NOMO-1 treated with DMSO at 0.1 percent for 48 hours (cell line): Measurements from ENCODE around the gene OPTC.
"Not testable (repeated sequence)": the region's sequence is repeated elsewhere in the genome, so short reads cannot be mapped to it uniquely, and the experiment has no call there.

Source experiments
- DNase-seq: peaks from one replicate; lab custom pipeline; 2025; ENCODE audit not compliant: unreplicated experiment; lab: John Stamatoyannopoulos, UW

The OPTC gene

DNA sequence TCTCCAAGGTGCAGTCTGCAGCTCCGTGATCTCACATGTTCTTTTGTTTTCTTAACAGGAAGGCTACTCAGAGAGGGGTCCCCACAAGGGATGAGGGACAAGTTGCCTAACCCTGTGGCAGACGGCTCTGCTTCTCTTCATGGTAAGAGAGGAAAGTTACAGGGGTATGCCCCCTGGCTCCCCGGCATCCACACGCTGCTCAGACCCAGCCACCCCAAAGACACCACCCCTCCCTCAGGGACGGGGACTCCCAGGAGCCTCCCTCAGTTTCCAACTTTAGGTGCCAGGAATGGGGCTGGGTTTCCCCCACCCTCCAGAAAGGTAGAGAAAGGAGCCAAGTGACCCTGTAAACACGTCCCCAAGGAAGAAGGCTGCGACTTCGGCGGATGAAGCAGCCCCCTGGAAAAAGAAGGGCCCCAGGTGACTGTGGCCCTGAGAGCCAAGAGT, 19.7 kb downstream of the OPTC start:
- no peak for DNase-seq

DNA sequence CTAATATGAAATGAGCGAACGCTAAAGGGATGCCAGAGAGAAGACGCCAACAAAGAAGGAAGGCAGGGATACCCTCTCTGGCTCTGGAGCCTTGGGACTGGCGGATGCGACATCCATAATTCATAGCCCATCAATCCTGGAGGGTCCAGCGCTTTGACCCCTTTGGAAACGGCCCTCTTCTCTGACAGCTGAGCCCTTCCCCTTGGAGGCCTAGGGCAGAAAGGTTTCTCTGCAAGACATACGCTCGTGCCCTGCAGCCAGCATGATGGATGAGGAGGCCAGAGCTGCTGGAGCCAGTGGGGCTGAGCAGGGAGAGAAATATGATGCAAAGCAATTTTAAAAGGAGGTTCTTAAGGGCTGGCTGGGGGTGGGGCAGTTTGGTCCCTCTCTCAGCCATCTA, 22.2 kb downstream of the OPTC start:
- DNase-seq: no peak

DNA sequence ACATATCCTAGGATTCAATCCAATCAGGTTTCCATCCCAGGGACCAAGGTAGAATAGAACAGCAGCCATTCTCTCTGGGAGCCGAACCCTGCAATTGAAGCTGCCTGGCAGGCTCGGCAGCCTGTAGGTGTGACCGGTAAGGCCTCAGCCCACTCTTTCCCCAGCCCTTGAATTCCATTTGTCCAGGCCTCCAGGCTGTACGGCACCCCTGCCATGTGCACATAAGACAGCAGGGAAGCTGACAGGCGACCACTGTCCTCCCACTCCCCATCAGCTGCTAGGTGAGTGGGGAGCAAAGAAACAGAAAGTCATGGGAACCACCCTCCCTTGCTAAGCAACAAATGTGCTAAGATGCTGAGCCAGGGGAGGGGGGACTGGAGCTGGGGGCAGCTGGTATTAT, 23.0 kb downstream of the OPTC start:
- no peak for DNase-seq

DNA sequence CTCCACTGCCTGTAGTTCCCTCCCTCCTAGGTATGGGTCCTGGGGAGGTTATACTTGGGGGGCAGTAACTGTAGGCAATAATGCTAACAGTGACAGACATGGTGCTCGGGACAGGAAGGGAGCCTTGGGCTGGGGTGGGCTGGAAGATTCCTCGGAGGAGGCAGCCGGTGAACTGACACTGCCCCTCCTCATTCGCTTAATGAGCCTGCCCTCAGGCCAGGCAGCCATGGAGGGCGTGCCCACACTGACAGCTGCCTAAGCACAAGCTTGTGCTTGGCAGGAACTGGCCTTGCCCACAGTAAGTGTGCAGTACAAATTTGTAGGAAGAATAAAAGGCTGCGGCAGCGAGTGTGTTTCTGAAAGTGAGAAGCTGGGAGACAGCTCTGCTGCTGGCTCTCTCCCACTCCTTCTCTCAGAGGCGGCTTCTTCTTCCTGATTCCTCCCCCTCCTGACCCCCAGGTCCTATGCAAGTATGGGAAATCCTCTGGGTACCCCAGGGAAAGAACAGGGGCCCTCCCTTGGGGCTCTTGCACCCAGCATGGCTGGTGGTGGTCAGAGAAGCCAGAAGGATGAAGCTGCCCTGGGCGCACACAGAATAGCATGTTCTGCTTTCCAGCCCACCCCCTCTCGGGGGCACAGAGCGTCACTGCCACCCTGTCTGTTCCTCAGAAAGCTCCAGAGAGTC, 23.6 kb downstream of the OPTC start:
- no peak for DNase-seq

DNA sequence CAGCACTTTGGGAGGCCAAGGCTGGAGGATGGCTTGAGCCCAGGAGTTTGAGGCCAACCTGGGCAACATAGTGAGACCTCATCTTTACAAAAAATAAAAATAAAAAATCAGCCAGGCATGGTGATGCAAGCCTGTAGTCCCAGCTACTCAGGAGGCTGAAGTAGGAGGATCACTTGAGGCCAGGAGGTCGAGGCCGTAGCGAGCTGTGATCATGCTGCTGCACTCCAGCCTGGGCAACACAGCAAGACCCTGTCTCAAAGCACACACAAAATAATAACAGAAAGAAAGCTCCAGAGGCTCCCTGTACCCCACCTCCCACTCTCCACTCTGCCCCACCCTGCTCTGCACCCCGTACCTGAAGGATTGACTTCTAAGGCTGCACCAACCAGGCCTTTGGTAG, 24.2 kb downstream of the OPTC start:
- not testable (repeated sequence) for DNase-seq

DNA sequence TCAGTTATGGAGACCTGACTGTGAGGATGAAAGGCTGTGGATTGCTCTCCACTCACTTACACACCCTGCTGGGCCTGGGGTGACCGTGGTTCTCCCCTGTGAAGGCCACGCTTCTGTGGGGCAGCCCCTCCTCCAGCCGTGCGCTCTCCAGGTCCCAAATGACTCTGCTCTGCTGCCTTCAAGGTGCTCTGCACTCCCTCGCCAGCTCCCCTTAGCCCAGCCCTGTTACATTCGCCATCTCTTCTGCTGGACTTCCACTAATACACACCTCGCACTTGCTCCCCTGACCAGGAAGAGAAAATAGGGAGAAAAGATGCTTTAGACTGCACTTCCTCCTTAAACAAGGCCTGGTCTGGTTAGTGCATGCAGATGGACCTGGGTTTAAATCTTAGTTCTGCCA, 24.6 kb downstream of the OPTC start:
- no peak for DNase-seq

DNA sequence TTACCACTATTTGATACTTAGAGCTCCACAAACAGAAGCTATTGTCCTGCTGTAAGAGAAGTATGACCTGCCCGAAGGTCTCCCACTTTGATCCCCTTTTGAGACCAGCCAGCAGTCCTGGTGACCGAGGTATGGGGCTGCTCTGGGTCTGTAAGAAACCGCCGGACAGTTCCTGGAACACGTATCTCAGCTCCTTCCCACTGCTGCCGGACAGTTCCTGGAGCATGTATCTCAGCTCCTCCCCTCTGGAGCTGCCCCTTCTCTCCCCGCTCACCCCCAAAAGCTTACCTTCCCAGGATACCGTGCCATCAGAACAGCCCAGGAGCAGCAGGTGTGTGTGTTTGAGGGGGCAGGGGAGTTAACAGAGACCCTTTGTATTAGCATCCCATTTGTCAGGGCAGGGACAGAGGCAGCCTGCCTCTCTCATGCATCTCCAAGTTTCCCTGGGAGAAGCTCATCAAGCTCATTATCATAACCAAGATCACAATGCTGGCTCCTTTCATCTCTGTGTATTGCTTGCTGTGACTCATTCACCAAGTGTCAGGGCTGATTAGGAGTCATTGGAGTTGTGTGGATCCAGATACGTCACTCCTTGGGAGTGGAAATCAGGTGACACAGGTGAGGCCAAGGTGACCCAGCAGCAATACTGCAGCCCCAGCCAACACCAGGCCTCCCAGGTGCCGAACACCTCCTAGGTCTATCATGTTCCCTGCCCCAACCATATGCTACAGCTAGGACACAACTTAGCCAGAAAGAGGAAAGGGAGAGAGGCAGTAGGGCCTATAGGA, 25.3 kb downstream of the OPTC start:
- DNase-seq: no peak

DNA sequence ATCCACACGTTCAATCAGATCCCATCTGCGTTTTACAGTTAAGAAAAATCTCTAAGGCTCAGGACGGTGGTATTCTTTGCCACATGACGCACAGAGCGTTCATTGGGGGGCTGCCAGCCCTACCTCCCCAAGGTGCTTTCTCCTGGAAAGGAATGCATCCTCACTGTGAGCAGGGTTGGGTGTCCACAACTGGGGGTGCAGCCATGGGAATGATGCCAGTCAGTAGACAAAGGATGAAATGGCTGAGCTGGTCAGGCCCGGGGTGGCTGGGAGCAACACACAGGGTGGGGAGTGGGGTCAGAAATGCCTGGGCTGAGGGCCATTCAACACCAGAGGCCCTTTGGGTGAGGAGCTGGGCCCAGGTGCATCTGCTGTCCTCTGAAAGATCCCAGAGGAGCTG, 25.9 kb downstream of the OPTC start:
- DNase-seq: no peak

DNA sequence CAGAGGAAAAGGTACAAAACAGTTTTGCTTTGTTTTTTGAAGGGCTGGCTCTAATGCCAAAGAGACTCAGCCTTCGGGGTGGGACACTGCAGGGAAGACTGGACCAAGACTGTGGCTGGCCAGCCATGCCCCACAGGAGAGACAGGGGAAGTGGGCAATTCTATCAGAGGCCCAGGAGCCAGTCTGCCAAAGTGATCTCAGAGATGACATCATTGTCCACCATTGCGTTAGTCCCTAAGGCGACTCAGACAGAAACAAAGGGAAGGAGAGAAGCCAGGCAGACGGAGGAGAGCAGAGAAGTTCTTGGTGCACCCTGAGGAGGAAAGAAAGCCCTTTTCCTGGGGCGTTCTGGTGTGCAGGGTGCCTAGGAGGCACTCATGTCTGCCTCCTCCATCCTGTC, 26.4 kb downstream of the OPTC start:
- DNase-seq: peak; percentile 11

DNA sequence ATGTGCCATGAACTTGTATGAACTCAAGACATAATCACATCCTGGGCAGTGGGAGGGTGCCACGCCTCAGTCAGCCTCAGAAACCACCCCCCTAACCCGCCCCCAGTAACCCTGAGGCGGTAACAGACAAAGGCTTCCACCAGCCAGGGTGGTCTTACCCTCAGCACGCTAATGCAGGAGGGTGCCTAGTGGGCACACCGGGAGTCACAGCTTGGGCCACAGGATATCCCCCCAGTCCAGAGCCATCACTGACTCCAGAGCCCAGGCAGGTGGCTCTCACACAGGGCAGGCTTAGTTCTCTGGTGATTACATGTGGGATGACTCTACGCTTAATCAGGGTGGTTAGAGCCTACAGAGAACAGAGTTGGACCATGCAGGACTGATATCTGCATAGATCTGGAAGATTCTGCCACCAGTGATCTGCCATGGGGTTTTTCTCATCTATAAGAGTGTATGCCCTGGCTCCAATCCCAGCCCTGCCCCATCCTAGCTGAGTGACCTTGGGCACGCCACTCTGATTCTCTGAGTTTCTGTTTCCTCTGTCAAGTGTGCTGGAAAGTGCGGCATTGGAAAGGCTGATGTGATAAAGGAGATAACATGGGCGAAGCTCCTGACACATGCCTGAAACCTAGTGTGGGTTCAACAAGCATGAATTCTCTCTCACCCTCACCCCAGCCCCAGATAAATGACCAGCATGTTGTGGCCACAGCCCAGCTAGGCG, 27.3 kb downstream of the OPTC start:
- DNase-seq: no peak

DNA sequence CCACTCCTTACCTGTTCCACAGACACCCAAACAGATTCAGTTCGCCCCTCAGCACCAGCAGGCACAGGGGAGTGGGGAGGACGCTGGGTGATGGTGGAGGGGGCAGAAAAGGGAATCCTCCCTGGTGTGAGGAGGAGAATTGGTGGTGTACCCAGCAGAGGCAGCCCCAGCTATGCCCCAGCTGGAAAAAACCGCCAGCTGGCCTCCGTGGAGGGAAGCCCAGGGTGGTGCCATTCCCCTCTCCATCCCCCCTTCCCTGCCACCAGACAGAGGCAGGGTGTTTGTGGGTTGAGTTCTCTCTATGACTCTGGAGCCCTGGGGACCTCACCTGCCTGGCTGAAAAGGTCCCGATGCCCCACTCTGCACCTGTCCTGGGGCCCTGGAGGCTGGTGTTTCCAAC, 27.9 kb downstream of the OPTC start:
- no peak for DNase-seq

DNA sequence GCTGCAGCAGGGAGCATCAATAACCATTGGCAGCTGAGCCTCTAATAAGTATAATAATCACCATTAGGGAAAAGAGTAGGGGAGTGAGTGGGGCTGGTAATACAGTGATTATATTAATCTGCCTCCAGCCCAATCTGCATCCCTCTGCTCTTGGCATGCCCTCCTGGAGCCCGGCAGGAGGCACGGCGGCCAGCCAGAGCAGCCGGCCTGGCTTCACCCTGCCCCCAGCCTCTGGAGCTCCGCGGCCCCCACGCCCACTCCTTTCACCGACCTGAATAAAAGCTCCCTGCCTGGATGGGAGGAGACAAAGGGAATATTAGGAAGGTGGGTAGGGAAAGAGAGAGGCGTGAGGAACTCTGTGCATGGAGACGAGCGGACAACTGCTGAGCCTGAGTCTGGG, 28.3 kb downstream of the OPTC start:
- DNase-seq: no peak

DNA sequence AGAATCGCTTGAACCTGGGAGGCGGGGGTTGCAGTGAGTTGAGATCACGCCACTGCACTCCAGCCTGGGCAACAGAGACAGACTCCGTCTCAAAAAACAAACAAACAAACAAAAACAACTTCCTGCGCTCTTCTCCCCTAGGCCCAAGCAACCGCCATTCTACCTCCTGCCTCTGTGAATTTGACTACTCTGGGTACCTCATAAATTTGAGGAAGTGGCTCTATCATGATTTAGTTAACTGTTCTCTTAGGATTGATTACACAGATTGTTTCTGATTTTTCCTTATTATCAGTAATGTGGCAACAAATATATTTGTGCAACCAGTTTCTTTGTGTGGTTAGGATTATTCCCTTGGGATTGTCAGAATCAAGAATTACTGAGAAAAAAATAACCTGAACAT, 29.7 kb downstream of the OPTC start:
- no peak for DNase-seq

DNA sequence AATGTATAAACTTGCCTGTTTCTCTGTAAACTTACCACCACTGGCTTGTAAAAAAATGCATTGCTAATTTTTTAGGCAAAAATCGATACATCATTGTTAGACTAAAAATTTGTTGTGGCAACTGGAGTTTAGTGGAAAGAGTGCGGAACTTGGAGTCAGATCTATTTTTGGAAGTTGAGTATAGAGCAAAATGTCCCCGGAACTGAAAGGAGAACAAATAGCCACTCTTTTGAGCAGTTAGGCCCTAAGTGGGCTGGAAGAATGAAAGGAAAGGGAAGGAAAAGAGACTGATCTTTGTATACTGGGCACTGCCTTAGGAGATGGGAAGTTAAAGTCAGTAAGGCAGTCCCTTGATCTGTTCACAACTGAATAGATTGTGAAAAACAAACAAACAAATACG, 30.2 kb downstream of the OPTC start:
- DNase-seq: no peak

DNA sequence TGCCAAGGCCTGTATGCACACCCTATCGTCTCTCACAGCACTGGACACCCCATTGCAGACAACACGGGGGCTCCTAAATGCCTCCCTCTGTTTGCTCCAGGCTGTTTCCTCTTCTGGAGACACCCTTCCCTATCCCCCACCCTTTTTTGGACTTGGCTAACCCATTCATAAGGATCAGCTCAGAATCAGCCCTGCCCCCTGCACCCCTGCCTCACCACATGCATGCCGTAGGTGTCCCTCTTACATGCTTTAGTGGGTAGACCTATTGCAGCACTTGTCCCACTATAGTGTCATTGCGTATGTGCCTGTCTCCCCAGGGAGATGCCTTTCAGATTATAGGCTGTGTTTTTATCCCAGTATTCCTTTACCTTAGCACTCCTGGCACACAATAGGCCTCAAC, 30.9 kb downstream of the OPTC start:
- no peak for DNase-seq

DNA sequence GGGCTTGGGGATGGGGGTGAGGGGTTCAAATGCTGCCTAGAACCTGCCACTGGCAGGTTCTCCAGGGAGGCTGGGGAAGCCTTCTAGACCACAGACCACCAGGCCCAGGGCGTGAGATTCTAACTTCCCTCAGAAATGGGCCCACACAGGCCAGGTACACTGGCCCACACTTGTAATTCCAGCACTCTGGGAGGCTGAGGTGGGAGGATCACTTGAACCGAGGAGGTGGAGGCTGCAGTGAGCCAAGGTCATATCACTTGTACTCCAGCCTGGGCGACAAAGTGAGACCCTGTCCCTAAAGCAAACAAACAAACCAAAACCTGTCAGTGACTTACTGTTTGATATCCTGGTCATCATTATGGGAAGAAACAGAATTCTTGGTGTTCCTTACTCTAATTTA, 31.7 kb downstream of the OPTC start:
- no peak for DNase-seq

DNA sequence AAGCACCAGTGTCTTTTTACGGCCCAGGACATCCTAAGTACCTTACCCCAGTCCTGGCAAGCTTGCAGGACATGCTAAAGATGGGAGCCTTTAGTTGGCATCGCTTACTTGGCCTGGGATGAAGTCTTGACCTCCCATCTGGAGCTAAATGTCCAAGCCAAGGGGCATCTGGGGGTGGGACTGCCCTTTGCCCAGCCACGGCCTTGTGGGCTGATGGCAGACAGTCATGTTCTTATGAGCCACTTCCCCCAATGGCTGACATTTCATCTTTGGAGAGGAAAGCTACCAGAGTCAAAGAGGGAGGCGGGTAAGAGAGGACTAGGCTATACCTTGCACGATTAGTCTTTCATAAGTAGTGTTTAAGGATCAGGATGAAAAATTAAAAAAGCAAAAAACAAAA, 32.2 kb downstream of the OPTC start:
- no peak for DNase-seq

DNA sequence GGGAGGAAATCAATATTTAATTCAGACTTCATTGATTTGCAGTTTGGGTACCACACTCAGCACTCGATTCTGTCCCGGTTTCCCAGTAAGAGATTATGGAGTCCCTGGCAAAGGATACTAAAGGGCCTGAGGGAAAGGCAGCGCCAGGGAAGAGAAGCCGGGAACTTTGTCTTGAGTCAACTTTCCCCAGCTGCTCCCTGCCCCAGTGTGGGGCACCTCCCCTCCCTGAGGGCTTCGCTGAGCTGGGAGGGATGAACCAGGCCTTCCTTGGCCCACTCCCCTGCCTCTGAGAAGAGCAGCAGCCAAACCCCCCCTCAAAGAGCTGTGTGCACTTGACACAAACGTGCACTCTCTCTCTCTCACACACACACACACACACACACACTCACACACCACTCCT, 32.6 kb downstream of the OPTC start:
- DNase-seq: no peak

DNA sequence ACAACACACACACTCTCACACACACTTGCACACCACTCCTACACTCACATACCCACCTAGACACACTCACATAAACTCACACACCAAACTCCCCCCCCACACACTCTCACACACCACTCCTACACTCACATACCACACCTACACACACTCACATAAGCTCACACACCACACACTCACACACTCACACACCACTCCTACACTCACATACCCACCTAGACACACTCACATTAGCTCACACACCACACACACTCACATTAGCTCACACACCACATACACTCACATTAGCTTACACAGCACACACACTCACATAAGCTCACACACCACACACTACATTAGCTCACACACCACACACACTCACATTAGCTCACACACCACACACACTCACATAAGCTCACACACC, 33.1 kb downstream of the OPTC start:
- no peak for DNase-seq

DNA sequence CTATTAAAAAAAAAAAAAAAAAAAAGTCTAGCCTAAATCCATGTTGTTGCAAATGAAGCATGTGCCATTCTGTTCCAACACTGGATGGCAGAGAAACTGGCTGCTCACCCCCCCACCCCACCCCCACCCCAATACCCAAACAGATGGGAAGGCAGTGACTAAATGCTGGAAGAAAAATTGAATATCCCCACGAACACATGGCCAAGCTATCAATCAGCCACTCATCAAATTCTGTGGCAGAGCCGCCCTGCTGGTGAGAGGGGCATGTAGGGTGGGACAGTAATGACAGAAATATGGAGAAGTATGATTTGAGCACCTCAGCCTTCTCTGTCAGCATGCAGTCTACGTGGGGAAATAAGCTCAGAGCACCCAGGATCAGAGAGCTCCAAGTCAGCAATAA, 34.1 kb downstream of the OPTC start:
- DNase-seq: no peak

DNA sequence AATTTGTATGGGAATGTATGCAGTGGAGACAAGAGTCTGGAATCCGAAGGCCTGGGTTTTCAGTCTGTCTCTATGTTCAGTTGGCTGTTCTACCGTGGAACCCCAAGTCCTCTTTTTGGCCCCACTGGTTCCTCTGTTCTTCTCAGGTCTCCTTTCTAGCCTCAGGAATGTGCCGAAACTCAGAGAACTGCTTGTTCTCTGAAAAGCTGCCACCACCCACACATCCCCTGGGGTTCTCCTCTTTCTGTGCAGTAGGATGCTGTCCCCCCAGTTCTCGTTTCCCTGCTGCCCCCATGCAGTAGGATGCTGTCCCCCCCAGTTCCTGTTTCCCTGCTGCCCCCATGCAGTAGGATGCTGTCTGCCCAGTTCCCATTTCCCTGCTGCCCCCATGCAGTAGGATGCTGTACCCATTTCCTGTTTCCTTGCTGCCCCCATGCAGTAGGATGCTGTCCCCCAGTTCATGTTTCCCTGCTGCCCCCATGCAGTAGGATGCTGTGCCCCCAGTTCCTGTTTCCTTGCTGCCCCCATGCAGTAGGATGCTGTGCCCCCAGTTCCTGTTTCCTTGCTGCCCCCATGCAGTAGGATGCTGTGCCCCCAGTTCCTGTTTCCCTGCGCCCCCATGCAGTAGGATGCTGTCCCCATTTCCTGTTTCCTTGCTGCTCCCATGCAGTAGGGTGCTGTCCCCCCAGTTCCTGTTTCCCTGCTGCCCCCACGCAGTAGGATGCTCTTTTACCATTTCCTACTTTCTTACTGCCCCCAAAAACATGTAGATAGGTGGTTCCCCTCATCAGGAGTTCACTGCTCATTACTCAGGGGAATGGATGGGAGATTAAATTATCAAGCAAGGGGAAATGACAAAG, 35.3 kb downstream of the OPTC start:
- DNase-seq: no peak
